Stimulated activated naive CD4-positive, alpha-beta T cell treated with Interleukin-2 at 50 U/mL for 16 hours (primary cell): ENCODE data around the gene TNIK.

Experiments
- DNase-seq: peaks from one replicate; lab custom pipeline; 2025; lab: John Stamatoyannopoulos, UW

The TNIK gene

DNA sequence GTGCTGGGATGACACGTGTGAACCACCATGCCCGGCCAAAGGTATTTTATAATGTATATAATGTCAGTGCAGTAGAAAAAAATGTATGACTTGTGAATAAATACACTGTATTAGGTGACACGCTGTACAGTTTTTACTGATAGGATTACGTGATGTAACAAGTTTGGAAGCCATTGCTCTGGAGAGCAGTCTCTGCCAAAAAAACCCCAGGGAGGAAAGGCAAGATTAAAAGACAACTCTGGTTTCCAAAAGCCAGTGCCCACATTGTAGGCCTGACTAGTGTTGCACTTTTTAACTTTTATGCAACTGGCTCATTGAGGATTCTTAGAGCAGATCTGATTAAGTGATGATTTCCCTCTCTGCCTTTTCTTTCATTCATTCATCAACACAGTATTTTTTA is 371.7 kb downstream of the TNIK start:
- DNase-seq, result no peak

DNA sequence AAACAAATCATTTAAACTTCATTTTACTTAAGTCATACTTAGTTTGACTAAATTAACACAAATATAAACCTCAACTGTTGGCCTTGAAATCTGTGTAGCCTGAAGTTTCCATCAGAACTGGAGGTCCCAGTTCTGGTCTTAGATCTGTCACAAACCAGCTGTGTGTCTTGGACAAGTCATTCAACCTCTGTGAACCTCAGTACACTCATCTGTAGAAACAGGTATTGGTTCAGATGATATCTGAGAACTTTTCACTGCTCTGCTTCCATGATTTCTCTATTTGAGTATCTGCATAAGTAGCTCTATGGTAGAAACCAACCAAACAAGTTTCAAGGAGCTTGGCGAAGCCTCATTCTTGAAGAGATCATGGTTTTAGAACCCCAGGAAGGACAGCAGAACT is 373.3 kb downstream of the TNIK start:
- no peak for DNase-seq

DNA sequence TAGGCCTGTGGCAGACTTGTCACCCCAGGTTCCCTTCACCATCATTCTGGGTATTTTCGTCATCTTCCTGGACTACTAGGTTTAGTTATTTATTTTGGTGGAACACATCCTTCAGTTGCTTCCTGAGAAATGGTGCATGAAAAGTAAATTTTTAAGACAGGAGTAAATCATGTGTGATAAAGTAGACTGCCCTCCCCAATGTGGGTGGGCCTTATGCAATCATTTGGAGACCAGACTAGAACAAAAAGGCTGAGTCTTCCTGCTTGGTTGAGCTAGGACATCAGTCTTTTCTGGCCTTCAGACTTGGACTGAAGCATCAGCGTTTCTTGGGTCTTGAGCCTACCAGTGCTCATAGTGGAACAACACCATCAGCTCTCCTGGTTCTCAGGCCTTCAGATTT is 382.9 kb downstream of the TNIK start:
- DNase-seq, result no peak

DNA sequence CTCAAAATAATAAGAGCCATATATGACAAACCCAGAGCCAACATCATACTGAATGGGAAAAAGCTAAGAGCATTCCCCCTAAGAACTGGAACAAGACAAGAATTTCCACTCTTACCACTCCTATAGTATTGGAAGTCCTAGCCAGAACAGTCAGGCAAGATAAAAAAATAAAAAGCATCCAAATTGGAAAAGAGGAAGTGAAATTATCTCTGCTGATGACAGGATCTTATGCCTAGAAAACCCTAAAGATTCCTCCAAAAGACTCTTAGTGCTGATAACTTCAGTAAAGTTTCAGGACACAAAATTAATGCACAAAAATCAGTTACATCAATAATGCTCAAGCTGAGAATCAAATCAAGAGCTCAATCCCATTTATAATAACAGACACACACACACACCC is 387.8 kb downstream of the TNIK start:
- no peak for DNase-seq

DNA sequence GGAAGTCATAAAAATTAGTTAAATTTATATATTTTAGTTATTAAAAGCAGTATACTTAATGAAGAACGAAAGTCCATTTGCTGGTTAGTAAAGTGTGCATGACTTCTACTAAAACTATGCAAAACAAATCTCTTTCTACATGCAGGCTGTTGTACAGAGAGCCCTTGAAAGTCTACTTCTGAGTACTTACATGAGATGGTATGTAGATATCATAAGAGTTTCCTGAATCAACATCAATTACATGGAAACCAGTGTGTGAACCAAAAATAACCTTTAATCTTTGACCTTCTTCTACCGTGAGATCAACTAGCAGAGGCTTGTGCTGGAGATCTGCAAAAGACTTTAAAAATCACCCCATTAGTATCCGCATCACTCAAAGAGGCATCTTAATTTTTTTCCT is 391.5 kb downstream of the TNIK start:
- no peak for DNase-seq

DNA sequence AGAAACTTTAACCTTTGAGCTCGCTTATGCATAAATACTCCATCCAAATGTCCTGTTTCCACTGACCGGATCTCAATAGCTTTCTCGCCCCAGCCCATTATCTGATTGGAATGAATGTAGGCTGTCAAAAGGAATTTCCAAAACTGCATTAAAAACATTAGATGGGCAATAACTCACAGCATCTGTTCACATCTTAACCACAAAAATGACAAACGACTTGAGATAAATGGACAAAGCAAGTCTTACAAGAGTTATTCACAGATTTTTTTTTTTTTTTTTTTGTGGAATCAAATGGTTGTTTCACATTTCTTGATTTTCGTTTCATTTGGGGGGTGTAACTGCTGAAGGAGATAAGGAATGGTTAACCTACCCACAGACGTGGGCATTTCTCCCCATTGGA is 394.0 kb downstream of the TNIK start:
- DNase-seq, result no peak

DNA sequence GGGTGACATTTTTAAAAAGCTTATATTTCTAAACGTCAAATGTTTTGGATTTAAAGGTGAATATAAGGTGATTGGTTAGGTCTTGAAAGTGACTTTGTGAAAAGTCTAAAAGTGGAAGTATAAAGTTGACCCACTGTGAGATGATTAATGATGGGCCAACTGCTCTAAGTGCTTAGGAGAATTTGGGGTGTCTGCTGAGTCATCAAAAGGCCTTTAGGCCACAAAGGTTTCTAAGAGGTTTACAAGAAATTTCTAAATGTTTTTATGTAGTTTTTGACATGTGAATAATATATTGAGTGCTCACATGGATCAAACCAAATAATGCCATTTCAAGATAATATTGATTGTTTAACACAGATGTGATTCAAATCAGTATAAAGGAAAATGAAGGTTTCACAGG is 394.5 kb downstream of the TNIK start:
- DNase-seq, result no peak

DNA sequence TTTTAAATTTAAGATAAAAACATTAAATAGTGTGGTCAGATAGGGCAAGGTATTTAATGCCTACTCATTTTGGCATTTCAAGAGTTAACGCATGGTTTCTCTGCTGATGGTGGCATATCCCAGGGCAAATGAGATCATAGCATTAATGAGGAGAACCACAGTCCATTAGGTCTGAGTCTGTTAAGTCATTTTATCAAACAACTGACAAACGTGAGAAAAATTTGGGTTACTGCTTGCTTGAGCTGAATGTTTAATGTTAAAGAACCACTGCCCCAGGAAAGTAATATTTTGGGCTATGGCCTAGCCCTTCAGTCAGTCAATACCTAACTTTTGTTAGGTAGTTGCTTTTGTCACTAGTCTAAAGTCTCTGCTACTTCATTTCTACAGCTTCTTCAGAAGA is 395.7 kb downstream of the TNIK start:
- DNase-seq, result no peak

DNA sequence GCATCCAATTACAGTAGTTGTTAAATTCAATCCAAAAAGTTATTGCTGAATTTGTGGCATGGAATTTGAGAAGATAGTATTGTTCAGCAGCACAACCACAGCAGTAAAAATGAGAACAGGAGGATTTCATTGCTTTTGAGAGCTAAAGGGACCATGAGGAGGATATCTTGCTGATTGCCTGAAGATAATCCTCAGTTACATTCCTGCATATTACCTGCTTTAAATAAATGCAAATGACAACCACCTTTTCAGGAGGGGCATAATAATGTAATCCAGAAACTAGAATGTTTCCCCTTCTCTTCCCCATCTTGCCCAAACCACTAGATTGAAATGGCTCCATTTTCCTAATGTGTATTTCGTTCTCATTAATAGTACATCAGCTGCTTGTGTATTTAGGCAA is 398.5 kb downstream of the TNIK start:
- no peak for DNase-seq

DNA sequence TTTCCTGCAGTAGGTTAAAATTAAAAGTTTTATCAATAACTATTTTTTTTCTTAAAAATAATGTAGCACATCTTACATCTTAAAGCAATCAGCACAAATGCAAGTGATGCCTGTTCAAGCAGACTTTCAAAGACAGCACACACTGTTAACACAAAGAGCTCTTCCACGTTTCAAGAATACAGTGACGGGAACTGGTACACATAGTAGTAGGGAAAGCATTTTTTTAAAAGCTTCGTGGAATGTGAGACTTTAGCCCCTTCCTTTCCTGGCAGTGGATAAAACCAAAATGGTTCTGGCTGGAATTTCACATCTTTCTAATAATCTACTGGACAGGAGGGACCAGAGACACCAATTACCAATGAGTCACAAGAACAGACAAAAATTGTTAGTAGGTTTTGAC is 400.2 kb downstream of the TNIK start:
- DNase-seq, result no peak

DNA sequence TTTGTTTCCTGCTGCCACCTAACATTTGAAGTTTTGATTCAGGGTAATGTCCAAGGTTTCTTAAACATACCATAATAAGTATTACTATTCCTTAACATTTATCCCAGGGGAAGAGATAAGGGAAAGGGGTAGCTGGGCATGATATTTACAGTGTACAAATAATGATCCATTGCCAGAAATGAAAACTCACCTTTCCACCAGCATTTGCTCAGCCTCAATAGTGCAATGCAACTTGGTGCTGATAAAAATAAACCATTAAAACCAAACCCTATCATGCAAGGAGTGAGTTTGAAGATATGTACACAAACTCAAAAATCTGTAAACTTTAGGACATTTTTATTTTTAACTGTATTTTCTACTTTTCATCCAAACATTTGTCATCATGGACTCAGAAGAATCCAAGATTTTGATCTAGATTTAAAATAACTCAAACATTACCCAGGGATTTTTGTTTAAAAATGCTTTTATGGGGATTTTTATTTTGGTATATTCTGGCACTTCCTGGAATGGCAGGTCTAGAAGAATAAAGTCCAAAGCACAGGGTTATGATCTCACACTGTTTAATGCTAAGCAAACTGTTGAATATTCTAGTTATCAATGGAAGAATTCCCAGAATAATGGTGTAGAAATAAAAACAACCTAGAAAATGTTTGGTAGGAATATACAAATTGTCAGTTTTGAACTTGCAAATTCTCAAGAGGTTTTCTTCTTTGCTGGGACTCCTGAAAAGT is 401.2 kb downstream of the TNIK start:
- no peak for DNase-seq

DNA sequence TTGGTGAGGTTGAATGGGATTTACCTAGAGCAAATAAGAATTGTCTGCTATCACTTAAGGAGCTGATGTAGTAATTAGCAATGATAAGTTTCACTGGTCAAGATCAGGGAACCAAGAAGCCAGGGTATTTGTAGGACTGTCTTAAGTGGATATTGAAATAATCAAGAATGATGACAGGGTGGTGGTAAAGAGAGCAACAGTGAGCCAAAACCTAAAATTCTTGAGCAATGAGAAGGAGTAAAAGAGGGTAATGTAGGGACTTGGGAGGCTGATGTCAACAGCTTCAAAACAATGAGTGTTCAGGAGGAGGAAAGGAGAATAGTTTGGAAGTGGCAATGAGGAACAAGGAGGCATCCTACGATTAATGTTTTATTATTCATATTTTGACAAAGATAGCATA is 402.1 kb downstream of the TNIK start:
- no peak for DNase-seq

DNA sequence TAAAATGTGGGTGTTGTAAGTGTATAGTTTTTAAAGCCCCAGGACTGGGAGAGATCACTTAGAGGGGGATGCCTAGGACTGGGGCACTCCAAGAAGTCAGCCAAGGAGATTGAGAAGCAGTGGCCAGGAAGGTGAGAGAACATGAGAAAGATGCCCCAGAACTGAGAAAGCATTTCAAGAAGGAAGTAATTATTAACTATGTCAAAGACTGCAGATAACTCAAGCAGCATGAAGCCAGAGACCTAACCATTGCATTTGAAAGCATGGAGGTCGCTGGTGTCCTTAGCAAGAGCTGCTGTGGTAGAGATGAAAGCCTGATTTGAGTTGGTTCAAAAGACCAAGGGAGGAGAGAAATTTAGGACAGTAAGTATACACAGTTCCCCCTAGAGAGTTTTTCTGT is 403.1 kb downstream of the TNIK start:
- DNase-seq, result no peak

DNA sequence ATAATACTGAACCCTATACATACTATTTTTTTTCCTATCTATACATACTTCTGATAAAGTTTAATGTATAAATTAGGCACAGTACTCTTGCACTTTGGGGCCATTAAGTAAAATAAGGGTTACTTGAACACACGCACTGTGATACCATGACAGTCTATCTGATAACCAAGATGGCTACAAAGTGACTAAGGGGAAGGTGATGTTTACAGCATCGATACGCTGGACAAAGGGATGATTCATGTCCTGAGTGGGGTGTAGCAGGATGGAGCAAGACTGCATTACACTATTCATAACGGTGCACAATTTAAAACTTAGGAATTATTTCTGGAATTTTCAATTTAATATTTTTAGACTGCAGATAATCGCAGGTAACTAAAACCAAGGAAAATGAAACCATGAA is 403.7 kb downstream of the TNIK start:
- no peak for DNase-seq

DNA sequence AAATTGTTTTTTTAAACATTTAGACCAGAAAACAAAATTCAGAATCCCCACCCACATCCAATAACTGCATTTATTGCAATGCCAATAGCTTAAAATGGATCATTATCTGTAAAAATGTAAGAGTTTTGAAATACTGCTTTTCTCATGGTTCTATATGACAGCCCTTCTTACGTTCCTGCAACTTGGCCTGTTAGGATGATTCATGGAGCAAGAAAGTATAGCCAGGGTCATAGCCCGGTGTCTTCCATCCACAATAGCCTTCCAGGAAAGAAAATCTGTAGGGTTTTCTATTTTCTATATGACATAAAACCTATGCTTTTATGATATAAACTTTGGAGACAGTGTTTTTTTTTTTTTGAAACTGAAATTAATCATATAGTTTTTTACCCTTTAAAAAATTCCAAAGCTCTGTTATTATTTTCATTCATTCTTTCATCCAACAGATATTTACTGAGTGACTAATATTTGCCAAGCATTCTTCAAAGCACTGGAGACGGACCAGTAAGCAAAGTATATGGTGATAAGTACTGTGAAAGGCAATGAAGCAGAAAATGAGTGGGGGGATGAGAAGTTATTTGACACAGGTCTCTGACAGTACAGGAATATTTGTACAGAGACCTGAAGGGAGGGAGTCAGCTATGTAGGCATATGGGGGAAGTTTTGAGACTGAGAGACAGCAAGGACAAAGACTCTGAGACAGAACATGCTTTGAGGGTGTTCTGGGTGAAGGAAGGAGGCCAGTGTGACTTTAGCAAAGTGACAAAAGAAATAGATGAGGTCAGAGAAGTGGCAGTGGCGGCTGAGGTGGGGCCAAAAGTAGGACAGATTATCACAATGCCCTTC is 404.6 kb downstream of the TNIK start:
- no peak for DNase-seq

DNA sequence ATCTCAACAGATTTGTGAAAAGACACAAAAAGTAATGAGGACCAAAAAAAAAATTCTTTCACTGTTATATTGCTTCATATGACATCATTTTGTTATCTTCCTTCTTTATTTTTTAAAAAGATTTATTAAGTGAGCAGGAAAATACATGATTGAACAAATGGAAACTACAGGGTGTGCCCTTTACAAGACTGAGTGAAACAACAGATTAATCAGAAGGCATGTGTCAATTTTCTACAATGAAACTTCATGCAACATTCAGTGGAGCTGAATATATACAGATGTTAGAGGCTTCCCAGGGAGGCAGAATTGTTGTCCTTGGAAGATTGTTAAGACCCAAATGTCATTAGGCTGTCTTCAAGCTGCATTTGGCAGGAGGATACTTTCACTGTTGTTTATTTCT is 405.3 kb downstream of the TNIK start:
- DNase-seq, result no peak

DNA sequence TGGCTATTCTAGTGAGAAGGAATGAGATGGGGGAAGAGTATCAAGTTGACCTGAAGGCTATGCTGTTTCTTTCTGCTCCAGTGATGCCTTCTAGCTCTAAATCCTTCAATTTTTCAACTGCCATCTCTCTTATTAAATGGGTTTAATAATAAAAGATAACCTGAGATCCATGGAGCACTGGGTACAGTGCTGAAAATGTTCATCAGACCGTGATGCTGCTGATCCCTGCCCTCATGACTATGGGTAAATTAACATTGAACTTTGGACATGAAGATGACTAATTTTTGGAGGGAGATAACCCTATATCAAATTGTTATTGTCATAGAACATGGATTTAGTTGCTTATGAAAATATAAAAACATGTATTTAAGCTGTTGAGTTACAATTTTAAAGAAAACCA is 406.0 kb downstream of the TNIK start:
- no peak for DNase-seq

DNA sequence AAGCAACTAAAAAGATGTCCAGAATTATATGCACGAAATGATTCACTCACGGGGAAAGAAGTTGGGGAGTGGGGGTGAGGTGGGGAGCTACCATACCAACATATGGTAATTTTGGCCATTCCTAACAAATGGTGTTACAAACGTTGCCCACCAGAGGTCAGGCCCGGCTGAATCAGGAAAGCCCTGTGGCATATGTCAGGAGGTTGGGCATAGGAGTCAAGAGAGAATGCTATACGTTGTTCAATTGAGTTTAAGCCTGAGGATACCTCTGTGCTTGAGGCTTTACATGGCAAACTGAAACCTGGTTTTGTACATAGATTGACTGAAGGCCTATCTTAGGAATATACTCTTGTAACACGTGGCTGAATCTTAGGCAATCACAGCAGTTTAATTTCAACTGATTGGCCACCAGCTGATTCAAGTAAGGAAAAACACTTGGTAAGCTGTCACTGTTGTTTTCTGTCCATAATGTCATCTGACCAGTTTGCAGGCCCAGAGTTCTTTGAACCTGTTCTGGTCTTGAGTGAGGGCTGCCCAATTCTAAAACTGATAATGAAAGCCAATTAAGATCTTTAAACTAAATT is 410.3 kb downstream of the TNIK start:
- peak; percentile 6 for DNase-seq

DNA sequence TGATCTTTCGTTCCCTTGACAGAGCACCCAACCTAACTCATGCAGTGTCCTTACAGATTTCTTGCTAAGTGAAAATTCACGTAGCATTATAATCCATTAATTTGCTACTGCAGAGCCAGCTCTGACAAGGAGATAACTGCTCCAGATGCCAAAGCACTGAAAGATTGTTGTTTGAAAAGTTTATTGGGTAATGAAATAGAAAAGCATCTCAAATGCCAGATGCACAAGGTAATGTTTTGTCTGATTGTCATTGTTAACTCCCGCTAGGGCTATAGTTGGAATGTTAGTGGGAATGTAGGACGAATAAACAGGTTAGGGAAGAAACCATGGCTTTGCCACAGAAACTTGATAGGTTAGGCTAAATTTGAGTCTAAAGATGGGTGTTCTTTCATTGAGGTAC is 413.4 kb downstream of the TNIK start:
- no peak for DNase-seq

DNA sequence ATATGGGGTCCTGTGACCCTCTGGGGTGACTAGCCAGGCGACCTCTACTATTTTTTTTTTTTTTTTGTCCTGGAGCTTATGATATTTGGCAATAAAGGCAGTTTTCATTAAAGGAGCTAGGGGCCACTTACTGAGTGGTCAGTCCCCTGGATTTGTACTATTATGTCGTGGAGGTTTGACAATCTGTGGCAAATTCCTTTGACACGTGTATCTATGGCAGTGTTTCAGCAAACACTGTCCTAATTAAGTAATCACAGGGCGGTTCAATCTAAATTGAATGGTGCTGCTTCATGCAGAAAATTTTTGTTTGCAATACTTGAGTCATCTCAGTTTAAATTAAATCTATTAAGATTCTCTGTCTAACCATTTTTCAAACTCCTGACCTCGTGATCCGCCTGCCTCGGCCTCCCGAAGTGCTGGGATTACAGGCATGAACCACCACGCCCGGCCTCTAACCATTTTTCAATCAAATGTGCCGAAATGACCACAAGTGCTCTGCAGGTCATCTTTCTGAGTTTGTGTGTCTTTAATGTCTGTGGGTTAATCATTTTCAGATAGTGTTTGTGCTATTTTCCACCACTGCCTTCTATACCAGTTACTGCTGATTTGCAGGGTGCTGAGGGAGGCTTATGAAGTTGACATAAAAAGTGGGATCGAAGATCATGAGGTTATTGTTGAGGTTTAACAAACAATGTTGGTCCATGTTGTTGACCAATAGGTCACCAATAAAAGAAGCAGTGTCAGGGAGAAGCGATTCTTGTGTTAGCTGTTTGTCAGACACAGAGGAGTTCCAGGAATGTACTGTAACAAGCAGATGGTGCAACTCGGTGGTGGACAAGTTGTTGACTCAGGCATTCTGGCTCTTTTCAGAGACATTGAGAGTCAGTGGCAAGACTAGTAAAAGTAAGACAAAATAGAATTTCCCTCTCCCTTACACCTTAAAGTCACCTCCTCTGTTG is 415.1 kb downstream of the TNIK start:
- no peak for DNase-seq

DNA sequence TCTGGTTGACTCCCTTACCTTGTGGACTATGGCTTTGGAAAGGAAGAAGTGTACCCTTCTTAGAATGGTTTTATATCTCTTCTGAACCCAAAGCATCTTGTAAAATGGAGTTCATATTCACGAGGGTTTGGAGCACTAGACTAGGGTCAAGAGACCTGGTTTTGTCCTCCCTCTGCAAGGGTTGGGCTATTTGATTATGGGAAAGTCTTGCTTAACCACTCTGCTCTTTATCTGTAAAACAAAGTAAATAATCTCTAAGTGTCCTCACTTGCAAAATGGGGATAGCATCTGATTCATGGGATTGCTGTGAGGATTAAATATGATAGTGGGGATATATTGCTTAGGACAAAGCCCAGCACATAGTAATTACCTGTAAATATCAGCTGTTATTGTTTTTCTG is 415.8 kb downstream of the TNIK start:
- no peak for DNase-seq

DNA sequence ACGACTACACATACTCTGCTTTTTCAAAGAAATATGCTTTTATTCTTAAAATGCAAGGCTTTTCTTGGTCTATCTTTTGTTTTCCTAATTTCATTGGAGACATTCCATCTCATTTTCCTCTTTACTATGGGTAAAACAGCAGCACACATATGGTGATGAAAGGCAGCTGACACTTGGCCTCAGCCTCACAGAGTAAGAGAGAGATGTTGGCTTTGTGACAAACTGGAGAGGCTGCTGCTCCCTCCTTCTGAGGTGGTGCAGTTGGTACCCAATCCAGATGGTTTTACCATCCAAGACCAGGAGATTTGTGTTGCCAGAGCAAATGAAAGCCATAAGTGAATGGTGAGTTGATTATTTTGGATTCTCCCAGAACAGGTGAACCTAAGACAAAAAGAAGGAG is 420.5 kb downstream of the TNIK start:
- no peak for DNase-seq
